GM21390 (cell line): Measurements from ENCODE around the gene FRMD4A.
"Not testable (repeated sequence)": the region's sequence is repeated elsewhere in the genome, so short reads cannot be mapped to it uniquely, and the experiment has no call there.

ENCODE experiments used
- ATAC-seq: cut with Tn5 transposase; IDR thresholded peaks from one replicate; pipeline ENCODE4 v1.9.1; 2021; ENCODE audit not compliant: unreplicated experiment

The FRMD4A gene

DNA sequence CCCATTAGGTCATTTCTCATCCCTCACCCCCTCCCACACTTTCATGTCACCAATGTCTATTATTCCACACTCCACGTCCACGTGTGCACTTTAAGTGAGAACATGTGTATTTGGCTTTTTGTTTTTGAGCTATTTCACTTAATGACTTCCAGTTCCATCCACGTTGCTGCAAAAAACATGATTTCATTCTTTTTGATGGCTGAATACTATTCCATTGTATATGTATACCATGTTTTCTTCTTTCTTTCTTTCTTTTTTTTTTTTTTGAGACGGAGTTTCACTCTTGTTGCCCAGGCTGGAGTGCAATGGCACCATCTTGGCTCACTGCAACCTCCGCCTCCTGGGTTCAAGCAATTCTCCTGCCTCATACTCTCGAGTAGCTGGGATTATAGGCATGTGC is 502.4 kb downstream of the FRMD4A start:
- ATAC-seq, result not testable (repeated sequence)

DNA sequence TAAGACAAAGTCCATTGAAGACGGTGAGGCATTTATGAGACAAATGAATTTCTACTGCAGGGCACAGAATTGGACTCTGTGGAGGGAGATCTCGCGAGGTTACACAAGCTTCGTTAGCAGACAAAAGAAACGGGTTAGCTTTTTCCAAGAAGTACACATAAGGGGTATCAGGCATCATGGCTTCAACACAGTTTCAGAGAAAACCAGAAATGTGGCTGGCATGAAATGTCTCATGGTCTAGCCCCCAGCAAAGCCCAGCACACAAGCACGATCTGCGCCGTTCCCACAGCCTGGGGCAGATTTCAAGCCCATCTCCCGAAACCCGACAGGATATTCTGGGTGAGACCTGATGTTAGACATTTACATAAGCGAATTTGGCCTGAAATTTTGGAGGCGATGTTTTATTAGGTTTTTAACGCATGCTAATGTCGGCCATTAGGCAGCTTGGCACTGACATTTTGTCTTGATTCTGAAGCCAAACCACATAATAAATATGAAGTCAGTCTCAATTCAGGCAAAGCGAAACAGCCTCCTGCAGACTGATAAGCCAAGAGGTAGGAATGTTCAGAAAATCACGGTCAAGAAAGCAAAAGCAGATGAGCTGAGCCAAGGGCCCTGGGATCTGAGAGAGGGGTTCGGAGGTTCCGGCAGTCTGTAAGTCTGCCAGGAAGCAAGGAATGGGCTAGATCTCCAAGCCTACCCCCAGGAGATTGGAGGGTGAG is 503.5 kb downstream of the FRMD4A start:
- ATAC-seq, result no peak

DNA sequence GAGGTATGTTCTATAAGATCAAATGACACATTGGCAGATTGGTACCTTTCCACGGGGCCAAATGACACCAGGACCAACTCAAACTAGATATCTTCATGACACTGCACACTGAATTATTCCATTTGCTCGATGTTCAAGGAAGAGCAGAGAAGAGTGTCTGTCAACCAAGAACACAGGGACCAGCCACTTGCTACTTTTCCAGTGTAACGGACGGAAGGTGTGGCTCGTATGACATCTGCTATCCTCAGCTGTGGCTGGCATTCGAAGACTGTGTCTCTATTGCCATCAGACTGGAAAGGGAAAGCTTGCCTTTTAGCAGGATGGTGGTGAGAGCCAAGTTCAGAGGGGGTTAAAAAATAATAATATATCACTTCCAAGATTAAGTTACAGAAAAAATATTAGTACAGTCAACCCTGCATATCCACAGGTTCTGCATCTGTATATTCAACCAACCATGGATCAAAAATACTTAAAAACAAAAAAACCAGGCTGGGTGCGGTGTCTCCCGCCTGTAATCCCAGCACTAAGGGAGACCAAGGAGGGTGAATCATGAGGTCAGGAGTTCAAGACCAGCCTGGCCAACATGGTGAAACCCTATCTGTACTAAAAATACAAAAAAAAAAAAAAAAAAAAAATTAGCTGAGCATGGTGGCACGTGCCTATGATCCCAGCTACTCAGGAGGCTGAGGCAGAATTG is 506.9 kb downstream of the FRMD4A start:
- ATAC-seq, result no peak

DNA sequence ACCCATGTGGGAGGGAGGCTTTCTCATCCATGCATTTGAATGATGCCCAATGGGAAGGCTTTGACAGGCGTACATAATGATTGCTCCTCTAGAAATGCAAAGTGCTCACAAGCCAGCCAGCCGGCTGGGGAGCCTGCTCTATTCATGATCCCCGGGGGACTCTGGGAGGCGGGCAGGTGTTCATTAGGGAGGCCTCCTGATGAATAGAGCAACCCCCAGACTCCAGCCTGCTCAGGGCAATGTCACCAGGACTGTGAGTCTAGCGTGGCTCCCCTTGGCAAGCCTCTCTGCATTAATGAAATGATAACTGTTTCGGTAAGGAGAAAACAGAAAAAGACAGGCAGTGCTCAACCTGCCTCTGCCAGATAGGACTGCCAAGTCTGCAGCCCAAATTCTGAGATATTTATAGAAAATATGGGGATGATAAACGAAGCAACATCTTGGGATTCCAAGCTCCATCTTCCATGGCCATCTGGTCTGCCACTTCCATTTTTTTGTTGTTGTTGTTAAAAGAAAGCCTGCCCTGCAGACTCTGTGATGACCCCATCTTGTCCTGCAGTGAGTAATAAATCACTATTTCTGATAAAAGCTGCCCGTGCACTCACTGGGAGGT is 507.5 kb downstream of the FRMD4A start:
- ATAC-seq, result no peak

DNA sequence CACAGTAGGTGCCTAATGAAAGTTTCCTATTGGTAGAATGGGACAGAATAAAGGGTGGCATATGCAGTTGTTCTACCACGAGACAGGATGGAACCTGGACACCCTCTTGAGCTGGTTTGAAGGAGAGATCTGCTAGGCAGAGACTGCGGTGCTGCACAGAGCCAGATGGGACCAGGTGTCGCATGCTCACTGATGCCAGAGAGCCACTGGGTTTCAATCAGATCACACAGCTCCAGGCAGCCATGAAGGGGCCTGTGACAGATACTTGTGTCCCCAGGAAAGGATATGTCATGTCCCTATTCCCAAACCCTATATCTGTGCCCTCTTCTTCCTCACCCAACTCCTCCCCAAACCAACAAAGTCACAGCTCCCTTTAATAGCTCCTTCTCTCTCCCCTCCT is 508.2 kb downstream of the FRMD4A start:
- ATAC-seq, result no peak

DNA sequence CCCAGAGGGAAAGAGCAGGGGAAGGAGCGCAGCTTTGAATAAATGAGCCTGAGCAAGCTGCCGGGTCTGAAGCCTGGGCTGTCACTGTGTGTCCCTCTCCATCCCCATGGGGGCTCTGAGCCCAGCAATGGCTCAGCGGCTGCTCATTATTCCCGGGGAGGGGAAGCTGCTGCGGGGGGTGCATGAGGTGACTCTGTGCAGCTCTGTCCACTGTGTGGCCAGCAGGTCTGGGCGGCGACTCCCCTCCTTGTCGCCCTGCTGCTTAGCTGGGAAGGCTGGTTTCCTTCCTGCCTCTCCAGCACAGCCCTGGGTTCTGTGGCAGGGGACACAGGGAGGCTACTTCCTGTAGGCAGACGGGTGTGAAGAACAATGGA is 509.8 kb downstream of the FRMD4A start:
- no peak for ATAC-seq

DNA sequence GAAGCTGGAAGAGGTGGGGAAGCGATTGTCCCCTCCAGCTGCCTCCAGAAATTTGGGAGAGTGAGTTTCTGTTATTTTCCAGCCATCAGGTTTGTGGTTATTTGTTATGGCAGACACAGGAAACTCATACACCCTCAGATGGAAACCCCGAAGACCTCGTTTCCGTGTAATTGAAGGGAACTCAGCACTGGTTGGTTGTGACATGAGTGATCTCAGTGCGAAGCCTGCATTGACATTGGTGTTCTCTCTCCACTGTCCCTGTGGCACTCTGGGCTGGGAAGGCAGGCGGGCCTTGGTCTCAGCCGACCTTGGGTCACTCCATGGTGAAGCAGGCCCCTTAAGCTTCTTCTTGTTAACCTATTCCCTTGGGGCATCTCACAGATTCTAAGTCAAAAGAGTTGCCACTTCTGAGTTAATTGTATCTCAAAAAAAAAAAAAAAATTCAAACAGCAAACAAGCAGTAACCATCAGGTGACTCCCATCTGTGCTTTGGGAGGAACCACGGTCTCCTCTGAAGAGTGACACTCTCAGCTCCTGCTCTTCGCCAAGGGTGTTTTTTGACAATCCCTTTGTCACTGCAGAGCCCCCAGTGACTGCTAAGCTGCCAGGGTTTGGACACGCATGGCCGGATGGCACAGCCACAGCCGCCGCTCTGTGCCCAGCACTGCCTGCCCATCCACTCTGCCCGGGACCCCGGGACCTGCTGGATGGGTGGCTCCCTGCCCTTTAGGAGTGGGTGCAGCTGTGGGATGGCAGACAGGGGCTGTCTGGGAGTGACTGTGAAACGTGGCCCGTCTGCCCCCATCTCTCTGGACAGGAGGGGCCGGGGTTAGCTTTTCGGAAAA is 510.4 kb downstream of the FRMD4A start:
- ATAC-seq, result no peak

DNA sequence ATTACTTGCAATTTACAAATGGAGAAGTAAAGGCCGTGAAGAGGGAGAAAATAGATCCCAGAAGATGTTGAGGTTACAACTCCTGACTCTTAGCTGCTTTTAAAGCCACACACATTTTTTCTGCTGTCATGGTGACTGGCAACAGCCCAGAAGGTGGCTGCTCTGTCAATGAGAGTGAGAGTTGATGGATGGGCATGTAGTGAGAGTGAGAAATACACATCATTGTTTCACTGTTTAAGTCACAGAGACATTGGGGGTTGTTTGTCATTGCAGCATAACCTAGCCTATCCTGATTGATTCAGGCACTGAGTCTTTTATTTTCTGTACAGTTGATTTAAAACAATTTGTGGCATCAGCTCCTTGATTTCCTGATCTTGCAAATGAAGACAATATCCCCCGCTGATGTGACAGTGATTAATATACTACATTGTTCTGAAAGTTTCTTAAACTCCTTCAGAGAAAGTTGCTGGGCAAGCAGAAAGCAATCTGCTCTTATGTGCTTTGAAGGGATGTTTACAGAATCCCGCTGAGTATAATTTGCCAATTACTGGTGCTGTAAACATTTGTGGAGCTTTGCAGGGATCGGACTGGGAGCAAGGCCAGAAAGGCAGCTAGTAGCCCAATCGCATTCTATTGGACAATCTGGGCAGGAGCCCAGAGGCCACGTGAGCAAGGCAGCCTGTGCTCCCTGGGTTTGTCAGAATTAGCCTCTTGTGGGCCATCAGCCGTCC is 514.4 kb downstream of the FRMD4A start:
- ATAC-seq, result no peak

DNA sequence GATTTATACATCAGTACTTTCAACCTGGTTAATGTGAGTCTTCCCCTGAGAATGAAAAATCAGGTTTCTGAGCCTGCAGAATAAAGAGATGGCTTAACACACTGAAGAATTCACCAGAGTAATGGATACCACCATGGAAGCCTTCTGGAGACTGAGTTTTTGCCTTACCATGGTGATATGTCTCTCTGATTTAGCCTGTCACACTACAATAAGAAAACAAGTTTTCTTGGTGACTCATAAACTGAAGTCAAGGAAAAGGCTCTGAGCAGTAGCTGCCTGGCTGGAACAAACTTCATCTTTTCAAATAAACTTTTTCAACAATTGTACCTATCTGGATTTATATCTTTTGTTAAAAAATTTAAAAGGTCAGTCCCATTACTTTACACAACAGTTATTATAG is 515.0 kb downstream of the FRMD4A start:
- ATAC-seq, result no peak

DNA sequence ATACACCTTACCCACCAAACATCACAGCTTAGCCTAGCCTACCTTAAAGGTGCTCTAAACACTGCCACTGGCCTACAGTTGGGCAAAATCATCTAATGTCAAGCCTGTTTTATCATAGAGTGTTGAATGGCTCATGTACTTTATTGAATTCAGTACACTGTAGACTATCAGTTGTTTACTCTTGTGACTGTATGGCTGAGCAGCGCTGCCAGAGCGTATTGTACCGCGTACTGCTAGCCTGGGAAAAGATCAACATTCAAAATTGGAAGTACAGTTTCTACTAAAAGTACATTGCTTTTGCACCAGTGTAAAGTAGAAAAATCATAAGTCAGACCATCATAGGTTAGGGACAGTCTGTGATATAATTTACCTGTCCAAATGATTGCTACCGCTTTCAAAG is 517.2 kb downstream of the FRMD4A start:
- ATAC-seq, result no peak

DNA sequence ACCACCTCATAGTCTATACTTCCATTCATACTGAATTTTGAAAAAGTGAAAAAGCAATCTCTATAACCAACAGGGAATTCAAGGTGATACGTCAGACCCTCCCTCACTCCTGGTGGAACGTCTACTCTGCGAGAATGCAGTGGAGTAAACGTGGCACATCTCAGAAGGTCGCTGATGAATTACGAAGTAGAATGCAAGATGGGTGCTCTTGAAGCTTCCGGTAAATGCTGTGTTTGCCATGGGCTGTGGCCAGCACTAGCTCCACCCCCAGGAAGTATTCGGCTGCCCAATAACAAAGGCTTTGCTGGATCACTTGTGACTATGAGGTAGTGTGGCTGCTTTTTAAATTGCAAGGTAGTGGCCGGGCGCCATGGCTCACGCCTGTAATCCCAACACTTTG is 517.9 kb downstream of the FRMD4A start:
- no peak for ATAC-seq

DNA sequence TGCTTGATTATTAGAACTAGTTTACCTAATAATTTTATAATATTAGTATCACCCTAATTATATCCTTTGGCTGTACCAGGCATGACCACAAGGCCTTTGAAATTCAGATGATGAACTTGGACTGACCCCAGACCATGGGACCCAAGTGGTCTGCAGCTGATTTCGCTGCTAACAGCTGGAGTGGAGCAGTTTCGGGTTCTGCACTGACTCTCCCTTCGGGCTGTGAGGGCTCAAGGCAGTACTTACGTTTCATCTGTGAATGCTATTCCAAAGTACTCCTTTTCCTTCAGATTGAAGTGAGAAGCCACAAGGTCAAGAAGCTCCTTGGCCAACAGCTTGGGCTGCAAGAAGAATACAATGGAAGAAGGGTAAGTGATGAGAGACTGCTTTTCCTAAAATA is 520.2 kb downstream of the FRMD4A start:
- ATAC-seq, result no peak

DNA sequence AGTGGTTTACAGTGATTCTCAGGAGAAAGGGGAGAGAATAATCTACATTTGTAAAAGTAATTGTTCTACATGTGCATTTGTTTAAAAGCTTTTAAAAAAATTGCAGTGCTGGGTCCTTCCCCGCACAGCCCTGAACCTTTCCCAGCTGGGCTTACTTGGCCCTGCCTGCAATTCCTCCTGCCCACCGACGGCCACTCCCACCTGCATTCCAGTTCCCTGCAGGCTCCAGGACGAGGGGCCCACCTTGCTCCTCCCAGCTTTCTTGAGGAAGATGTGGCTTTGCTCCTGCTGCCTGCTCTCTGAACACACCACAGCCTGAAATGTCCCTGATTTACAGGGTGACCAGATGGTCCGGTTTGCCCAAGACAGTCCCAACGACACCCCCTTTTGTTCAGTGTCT is 521.3 kb downstream of the FRMD4A start:
- ATAC-seq, result no peak

DNA sequence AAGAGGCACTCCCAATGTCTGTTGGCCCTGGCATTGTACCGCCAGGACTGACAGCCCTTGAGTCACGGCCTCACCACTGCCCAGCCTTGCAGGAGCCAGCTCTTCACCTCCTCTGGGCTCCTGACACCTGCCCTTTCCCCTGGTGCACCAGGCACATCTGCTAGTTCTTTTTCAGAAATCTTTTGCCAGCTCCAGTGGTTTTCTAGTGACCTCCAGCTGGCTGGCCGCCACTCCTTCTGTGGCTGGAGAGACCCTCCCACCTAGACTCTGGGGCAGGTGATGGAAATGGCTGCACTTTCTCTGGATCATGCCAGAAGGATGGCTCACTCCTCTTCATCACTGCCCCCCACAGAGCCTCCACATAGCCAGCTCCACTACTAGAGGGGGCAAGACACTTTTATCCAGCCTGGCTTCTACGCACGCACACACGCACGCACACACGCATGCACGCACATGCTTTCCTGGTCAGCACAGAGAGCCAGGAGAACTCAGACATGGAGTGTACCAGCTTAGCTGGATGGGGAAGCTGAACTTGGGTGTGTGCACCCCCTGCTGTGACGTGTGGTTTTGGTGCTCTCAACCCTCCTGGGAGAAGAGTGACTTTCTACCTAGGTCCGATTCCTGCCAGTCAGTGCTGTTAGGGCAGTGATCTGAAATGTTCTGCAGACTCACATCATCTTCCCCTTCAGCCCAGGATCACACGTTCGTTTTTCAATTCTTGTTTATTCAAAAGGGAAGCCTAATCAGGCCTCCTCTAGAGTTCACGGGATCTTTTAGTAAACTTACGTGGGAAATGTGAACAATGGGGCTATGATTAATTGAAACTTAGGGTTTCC is 522.0 kb downstream of the FRMD4A start:
- ATAC-seq, result no peak

DNA sequence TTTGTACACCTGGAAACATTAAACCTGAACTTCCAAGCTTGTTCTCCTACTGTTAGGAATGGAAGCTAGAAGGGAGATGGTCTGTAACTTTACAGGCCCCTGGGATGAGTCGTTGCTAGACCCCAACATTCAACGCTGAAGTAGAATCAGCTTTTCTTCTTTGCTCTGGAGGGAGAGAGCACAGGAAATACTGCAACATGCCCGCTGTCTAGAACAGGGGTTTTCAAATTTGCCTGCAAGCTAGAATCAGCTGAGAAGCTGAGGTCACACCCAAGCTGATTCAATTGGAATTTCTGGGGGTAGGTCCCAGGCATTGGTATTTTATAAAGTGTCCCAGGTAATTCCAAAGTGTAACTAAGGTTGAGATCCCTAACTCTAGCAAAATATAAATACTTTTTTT is 524.3 kb downstream of the FRMD4A start:
- no peak for ATAC-seq

DNA sequence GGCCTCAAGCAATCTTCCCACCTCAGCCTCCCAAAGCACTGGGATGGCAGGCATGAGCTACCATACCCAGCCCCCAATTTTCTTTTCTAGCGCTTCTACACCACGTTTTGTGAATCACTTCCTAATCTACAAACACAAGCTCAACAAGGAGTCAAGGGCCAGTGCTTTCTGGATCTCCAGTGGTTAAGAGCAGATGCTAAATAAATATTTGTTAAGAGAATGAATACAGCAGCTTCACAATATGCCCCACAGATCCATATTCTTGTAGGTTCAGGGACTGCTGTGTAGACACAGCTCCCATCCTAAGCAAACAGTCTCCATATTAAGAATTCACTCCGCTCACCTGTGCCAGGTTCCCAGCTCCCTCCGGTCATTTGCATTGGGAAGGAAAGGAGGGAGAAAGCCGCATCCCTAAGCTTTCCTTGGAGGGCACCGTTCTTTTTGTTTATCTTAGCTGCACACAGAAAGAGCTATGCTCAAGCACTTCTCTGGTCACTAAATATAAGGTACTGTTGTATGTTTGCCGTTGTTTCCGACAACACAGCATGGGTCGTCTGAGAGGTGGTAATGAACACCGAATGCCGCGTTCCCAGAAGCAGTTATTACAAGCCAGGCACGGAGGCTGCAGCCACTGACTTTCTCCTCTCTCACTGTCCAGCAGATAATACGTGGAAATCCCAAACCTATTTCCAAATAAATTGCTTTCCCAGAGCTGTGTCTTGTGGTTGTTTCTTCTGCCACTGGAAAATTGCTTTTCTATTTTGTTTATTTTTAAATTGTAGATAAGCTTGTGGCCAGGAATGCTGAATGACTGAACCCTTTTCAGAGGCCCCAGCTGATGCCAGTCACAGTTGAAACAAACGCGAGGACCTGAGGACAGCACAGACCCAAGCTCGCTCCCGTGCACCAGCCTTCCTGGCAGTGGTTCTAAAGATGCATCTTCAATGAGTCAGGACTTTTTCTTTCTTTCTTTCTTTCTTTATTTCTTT is 526.9 kb downstream of the FRMD4A start:
- ATAC-seq, result no peak

DNA sequence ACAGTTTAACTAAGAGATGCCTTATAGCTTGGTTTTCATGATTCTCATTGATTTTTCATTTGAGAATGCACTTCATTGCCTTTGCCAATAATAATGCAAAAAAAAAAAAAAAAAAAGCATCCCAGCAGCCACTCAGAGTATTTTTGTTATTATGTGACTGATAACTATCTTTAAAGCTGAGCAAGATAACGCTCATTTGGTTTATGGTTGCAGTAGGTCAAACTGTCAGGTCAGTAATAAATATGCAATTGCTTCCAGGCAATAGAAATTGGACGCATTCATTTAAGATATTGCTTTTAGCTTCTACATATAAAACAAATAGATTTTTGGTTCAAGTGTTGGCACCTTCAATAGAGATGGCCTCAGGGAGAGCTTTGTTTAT is 528.8 kb downstream of the FRMD4A start:
- ATAC-seq, result no peak

DNA sequence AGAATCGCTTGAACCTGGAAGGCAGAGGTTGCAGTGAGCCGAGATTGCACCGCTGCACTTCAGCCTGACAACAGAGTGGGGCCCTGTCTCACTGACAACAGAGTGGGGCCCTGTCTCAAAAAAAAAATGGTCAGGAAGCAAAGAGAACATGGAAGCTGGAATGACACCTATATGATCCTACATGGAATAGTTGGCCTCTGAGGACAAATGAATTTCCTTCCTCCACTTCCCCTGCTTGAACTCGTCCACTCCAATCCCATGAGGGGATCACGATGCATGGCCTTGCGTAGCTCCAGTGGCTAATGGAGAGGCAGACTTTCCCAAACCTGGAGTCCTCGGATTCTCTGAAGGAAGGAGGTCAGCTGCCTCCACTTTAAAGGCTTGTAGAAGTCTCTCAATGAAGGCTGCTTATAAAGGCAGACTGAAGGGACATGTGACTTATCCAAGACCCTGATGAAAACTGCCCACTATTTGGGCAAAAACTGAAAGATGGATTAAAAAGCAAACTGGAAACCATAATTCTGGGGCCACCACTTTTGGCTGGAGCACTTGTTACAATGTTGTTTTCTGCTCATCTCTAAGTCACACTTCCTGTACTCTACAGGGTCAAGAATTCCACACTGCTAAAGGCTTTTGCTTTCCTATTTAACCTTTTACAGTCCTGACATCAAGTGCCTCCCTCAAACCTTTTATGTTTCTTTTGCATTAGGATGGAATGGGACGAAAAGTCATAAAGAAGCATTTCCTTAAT is 529.4 kb downstream of the FRMD4A start:
- ATAC-seq, result no peak
